ENCODE results near the gene NUBP2.

NUBP2 gene

DNA sequence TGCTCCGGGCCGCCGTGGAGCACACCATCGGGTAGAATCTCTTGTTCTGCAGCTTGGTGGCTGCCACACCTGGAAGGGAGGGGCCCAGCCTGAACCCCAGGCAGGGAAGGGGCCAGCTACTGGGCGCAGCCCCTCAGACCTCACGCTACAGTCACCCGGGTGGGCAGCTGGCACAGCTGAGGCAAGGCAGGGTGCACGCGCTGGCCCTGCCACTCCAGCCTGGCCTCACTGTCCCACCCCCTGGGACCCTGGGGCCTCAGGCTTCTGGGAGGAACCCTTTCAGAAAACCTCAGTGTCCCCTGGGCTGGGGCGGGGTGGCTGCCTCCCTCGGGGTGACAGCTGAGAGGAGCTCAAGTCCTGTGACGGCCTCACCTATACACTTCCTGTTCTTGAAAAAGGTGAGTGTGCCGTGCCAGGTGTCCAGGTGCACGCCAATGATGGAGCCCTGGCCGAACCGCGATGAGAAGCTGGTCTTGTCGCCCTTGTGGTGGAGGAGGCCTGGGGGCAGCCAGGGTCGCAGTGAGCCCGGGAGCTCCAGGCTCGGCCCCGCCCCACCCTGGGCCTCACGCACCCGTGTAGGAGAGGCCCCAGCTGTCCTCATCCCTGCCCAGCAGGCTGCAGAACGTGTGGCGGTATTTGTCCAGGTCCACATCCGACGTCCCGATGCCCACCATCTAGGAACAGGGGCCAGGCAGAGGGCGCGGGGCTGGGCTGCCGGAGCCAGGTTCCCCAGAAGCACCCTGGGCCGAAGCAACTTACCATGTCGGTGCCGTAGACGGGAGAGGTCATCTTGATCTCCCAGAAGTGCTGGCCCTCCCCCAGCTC, 5.2 kb upstream of the NUBP2 start:
- TF ChIP-seq, protein P1, sequence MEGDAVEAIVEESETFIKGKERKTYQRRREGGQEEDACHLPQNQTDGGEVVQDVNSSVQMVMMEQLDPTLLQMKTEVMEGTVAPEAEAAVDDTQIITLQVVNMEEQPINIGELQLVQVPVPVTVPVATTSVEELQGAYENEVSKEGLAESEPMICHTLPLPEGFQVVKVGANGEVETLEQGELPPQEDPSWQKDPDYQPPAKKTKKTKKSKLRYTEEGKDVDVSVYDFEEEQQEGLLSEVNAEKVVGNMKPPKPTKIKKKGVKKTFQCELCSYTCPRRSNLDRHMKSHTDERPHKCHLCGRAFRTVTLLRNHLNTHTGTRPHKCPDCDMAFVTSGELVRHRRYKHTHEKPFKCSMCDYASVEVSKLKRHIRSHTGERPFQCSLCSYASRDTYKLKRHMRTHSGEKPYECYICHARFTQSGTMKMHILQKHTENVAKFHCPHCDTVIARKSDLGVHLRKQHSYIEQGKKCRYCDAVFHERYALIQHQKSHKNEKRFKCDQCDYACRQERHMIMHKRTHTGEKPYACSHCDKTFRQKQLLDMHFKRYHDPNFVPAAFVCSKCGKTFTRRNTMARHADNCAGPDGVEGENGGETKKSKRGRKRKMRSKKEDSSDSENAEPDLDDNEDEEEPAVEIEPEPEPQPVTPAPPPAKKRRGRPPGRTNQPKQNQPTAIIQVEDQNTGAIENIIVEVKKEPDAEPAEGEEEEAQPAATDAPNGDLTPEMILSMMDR (IDR thresholded peaks at IDR 0.05; ENCODE audit: low read depth, low read length), result no peak
- no peak for DNase-seq (ENCODE audit: extremely low read depth, low read depth)

DNA sequence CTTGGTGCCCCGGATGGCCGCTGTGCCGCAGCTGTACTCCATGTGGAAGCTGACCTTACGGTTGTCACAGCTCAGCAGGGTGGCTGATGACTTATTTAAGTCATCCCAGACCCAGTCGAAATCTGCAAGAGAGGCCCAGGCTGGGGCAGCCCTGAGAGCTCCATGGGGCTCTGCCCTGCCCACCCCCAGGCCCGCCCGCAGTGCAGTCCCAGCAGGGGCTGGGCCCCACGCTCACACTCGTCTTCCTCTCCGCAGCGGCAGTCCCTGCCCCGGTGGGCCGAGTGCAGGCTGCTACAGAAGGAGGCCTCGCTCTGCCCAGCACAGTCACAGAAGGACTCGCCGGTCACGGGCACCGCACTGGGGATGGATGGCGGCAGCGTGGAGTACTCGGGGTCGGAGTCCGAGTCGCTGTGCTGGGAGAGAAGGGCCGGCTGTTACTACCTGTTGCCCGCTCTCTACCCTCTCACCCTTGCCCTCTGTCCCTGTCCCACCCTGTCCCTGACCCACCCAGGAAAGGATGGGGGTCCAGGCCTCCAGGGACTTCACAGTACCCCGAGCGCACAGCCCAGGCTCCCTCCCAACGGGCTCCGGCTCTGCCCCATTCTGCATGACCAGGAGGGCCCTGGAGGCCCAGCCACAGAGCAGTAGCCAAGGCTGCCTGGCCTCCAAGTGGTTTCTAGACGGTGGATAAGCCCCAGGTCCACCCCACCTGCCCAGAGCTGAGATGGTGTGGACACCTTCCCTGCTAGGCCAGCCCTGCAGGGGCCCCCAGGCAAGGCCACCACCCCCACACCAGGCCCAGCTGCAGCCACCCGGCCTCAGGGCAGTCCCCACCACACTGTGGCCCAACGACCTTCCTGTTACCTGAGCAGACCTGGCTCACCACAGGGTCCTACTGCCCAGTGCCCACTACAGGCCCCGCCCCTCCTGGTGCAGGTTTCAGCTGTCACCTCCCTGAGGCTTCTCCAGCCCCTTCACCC, 4.3 kb upstream of the NUBP2 start:
- DNase-seq (ENCODE audit: extremely low read depth, low read depth), result no peak
- TF ChIP-seq, protein P1 (IDR thresholded peaks at IDR 0.05; ENCODE audit: low read depth, low read length), result no peak

DNA sequence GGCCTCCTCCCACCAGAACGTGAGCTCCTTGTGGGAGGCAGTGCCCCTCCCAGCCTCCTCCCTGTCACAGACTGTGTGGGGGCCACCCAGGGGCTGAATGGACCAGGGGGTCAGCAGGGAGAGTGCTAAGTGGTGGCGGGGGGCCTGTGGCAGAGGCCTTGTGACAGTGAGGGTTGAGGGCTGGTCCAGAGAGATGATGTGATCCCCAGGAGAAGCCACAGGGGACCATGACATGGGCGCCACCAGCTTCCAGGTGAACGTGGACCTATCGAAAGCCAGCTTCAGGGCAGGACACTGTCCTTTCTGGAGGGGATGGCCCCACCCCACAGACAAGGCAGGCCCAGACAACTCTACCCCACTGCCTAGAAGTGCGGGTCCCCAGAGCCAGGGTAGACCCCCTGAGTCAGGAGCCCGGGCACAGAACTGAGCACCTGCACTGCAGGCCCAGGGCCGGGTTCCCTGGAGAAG, 3.5 kb upstream of the NUBP2 start:
- TF ChIP-seq, protein P1 (IDR thresholded peaks at IDR 0.05; ENCODE audit: low read depth, low read length), result no peak
- DNase-seq (ENCODE audit: extremely low read depth, low read depth), result no peak

DNA sequence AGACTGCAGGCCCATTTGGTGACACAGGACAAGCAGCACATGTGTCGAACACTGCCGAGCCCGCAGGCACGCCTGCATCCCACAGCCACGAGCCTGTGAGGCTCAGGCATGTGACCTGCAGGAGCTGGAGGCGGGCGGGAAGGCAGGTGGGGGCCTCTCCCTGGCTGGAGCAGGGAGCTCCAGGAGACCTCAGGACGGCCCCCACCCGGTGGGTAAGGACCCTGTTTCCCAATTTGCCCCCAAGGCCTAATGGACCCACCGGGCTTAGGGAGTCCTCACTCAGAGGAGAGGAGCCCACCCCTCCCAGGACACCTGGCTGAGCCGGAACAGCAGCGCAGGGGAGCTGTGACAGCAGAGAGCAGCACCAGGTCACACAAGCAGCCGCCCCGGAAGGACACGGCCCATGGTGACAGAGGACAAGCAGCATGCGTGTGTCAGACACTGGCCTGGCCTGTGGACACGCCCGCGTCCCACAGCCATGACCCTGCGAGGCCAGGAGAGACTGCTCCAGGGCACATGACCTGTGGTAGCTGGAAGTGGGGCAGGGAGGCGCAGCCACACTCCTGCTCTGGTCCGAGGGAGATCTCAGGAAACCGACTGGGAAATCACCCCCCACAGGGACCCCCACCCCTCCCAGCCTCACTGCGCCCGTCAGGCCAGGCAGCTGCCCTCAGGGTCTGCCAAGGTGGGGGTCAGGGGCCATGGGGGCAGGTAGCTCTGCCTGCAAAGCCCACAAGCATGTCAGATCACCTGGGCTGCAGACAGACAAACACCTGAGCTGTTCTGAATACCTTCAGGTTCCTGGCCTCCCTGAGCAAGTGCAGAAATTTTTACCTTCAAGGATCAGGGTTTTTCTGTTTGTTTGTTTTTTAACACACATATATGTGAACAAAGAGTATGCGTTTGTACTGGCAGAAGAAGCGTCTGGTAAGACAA, 2.8 kb upstream of the NUBP2 start:
- DNase-seq (ENCODE audit: extremely low read depth, low read depth), result no peak
- TF ChIP-seq, protein P1 (IDR thresholded peaks at IDR 0.05; ENCODE audit: low read depth, low read length), result no peak

DNA sequence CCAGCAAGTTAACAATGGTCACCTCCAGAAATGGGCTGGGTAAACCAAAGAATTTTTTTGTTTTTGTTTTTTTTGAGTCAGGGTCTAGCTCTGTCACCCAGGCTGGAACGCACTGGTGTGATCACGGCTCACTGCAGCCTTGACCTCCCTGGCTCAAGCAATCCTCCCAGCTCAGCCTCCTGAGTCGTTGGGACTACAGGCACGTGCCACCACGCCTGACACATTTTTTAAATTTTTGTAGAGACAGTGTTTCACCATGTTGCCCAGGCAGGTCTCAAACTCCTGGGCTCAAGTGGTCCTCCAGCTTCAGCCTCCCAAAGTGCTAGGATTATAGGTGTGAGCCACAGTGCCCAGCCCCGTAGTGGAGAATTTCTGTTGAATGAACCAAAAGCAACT, 2.1 kb upstream of the NUBP2 start:
- TF ChIP-seq, protein P1 (IDR thresholded peaks at IDR 0.05; ENCODE audit: low read depth, low read length), result no peak
- no peak for DNase-seq (ENCODE audit: extremely low read depth, low read depth)

DNA sequence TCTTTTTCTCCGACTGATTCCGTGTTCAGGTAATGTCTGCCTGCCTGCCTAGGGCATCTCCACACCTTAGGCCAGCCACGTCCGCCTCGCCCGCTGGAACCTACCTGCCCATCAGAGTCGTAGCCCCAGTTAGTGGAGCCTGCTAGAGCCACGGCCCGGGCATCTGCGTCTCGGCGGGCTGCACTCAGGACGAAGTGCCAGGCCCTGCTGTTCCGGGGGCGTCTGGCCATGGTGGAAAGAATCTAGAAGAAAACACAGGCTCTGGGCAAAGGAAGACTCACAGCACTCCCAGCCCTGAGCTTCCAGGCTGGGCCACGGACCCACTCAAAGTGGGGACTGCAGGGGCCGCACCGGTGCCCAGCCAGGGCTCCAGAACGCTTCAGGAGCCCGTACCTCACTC, 1.5 kb upstream of the NUBP2 start:
- TF ChIP-seq, protein P1 (IDR thresholded peaks at IDR 0.05; ENCODE audit: low read depth, low read length), result no peak
- DNase-seq (ENCODE audit: extremely low read depth, low read depth), result no peak

Data from AG09319 (cell line).